ENCODE measurements around the gene CELF4. TPM values are rescaled to one million over a fixed set of nuclear protein-coding genes. Genes with fewer than 3 reads are reported as not detected.

The CELF4 gene
- total RNA-seq, 2 donors from 2014 or later: 1.4 TPM; not detected in 1

DNA sequence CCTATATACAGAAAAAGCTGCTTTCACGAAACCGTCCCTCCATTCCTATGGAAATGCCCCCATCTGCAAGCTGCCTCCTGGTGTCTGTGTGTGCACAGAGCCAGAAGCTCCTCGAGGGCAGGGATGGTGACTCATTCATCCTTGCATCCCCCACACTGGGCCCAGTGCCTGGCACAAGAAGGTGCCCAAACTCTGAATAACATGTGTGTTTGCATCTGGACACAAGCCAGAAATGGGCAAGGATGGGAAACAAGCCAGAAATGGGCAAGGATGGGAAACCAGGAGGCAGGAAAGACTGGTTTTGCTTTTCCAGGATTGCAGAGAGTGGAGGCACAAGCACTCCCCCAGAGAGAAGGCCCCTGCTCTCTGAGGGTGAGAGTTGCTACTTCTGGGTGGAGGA is 313.9 kb downstream of the CELF4 start:
- Histone ChIP-seq H3K27me3 (peaks cover 29% of the 10 kb centered on the region), H3K36me3 (no peaks in the 10 kb centered on the region), H3K4me1 (peaks cover 3% of the 10 kb centered on the region), H3K27ac (no peak overlapping the region), H3K9ac (ENCODE audit: low read depth in 2 of 2, low read length in 2 of 2) (no peak overlapping the region), H3K4me3 (no peak overlapping the region), H3K9me3 (no peaks in the 10 kb centered on the region)
- TF ChIP-seq, protein P1, sequence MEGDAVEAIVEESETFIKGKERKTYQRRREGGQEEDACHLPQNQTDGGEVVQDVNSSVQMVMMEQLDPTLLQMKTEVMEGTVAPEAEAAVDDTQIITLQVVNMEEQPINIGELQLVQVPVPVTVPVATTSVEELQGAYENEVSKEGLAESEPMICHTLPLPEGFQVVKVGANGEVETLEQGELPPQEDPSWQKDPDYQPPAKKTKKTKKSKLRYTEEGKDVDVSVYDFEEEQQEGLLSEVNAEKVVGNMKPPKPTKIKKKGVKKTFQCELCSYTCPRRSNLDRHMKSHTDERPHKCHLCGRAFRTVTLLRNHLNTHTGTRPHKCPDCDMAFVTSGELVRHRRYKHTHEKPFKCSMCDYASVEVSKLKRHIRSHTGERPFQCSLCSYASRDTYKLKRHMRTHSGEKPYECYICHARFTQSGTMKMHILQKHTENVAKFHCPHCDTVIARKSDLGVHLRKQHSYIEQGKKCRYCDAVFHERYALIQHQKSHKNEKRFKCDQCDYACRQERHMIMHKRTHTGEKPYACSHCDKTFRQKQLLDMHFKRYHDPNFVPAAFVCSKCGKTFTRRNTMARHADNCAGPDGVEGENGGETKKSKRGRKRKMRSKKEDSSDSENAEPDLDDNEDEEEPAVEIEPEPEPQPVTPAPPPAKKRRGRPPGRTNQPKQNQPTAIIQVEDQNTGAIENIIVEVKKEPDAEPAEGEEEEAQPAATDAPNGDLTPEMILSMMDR (IDR thresholded peaks at IDR 0.05): no peak
- intact Hi-C loops (cut with DNase I): no loop called here
- no peak for DNase-seq

GRCh38 chr18:37249895-37250618 is 315.5 kb downstream of the CELF4 start:
- no peak for DNase-seq
- H3K27ac ChIP-seq: no peak overlapping the region
- no peak overlapping the region for H3K4me3 ChIP-seq
- intact Hi-C loops (cut with DNase I): no loop called here
- TF ChIP-seq, protein P1 (IDR thresholded peaks at IDR 0.05): no peak
- no peaks in the 10 kb centered on the region for H3K9me3 ChIP-seq
- H3K36me3 ChIP-seq: no peaks in the 10 kb centered on the region
- peaks cover 22% of the 10 kb centered on the region for H3K27me3 ChIP-seq
- peaks cover 3% of the 10 kb centered on the region for H3K4me1 ChIP-seq
- no peak overlapping the region for H3K9ac ChIP-seq (ENCODE audit: low read depth in 2 of 2, low read length in 2 of 2)

- peaks cover 14% of the 10 kb centered on the region for H3K27me3 ChIP-seq
- TF ChIP-seq, protein P1 (IDR thresholded peaks at IDR 0.05): no peak
- no peak overlapping the region for H3K9ac ChIP-seq (ENCODE audit: low read depth in 2 of 2, low read length in 2 of 2)
- H3K4me1 ChIP-seq: peaks cover 3% of the 10 kb centered on the region
- no peaks in the 10 kb centered on the region for H3K36me3 ChIP-seq
- no peak for DNase-seq
- H3K4me3 ChIP-seq: no peak overlapping the region
- intact Hi-C loops (cut with DNase I): no loop called here
- no peaks in the 10 kb centered on the region for H3K9me3 ChIP-seq
- H3K27ac ChIP-seq: no peak overlapping the region
Observed at GRCh38 chr18:37249171-37249886, 316.3 kb downstream of the CELF4 start.

DNA sequence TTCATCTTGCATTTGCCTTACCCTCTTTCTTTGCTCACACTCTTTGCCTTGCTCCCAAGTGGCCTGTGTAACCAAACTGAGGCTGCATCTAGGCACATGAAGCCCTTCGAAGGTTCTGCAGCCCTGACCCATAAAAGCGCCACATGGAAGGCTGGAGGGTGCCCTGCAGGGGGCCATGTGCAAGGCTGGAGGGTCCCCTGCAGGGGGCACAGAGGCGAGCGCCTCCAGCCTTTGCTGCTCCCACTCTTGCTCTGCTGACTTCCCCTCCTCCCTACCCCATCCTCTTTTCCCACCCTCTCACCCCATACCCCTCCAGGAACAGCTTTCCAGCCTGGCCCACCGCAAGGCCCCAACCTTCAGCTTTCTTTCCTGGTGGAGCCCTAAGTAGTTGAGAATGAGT is 317.3 kb downstream of the CELF4 start:
- Histone ChIP-seq H3K4me3 (no peak overlapping the region), H3K27ac (no peak overlapping the region), H3K27me3 (peaks cover 7% of the 10 kb centered on the region), H3K36me3 (no peaks in the 10 kb centered on the region), H3K9ac (ENCODE audit: low read depth in 2 of 2, low read length in 2 of 2) (no peak overlapping the region), H3K4me1 (no peaks in the 10 kb centered on the region), H3K9me3 (no peaks in the 10 kb centered on the region)
- intact Hi-C loops (cut with DNase I): no loop called here
- TF ChIP-seq, protein P1 (IDR thresholded peaks at IDR 0.05): no peak
- DNase-seq: no peak

GRCh38 chr18:37247497-37248161 is 318.0 kb downstream of the CELF4 start:
- Histone ChIP-seq H3K27me3 (peaks cover under 1% of the 10 kb centered on the region), H3K9ac (ENCODE audit: low read depth in 2 of 2, low read length in 2 of 2) (no peak overlapping the region), H3K9me3 (no peaks in the 10 kb centered on the region), H3K27ac (no peak overlapping the region), H3K4me1 (no peaks in the 10 kb centered on the region), H3K36me3 (no peaks in the 10 kb centered on the region), H3K4me3 (no peak overlapping the region)
- TF ChIP-seq, protein P1 (IDR thresholded peaks at IDR 0.05): no peak
- no peak for DNase-seq
- intact Hi-C loops (cut with DNase I): no loop called here

All from colonic mucosa (tissue), 4 donors.